Femur (tissue), 1 donor: ENCODE results near the gene COL8A1.
"Not testable (repeated sequence)": the region's sequence is repeated elsewhere in the genome, so short reads cannot be mapped to it uniquely, and the experiment has no call there.

Experiments used
- DNase-seq: peaks from one replicate; pipeline ENCODE4 v3.0.0-alpha.2; 2017

The COL8A1 gene

DNA sequence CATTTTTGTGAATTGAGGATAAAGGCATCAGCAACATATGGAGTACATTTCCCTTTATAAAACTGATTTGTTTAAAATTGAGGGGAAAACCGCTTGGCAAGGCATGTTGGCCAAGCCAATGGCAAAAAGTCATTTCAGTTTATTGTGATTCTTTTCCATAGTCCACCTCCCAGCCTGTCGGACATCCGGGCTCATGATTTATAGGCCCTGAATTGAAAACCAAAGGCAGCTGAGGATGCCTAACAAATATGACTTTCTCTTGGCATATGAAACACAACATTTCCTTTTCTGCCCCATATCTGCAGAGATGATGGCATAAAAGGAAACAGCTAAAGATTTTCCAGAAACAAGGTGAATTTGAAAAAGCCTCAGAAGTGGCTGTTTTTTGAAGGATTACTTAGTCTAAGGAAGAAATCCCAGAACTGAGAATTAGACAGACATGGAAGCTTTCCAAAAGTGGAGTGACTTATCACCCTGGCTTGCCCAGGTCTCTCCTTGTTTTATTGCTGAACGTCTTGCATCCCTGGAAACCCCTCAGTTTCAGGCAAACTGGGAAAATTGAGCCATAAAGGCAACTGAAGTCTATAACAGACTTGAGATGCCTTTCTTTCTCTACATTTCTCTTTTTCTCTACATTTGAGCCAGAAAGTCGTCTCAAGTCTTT, 74.0 kb downstream of the COL8A1 start:
- DNase-seq = peak; percentile 30

DNA sequence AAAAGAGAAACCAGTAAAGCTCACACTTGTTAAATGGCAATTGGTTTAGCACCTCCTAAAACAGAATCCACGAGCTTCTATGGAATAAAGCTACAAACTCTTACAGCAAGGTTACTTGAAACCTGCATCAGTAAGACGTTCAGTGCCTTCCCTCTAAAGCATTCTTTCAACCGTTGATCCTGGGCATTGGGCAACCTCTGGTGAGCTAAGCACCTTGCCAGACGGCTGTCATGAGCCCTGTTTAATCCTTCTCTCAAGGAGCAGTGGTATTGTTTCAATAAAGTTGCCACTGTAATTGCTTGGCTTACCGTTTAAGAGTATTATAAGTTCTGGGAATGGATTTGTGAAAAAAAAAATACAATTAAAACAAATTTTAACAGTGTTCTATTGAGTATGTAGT, 75.0 kb downstream of the COL8A1 start:
- no peak for DNase-seq

DNA sequence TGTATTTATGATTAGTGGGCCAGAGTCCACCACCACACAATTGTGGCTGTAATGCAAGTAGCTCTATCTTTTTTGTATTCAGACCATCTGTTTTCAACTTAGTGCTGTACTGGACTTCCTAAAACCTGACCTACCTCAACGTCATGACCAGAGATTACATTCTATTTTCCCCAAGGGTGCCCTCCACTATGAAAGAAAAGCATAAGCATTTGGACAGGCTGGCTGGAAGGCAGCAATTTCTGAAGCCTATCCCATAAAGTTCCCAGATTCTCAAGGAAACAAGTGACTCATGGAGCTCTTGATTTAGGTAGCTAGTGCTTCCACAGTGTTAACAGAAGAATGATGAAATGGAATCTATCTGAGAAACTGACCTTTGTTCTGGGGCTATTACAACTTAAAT, 75.8 kb downstream of the COL8A1 start:
- DNase-seq = peak; percentile 33

DNA sequence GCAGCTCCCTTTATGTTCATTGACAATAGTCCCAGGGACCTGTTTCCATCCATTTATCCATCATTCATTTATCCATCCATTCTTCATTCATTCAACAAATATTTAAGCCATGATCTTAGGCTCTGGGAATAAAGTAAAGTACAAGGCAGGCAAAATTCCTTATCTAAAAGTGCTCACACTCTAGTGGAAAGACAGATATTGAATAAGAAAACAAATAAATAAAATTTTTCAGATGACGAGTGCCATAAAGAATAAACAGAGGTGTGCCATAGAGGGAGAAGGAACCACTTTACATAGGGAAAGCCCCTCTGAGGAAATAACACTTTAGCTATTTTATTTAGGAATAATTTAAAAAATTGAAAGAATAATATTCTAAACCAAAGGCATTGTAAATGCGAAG, 76.2 kb downstream of the COL8A1 start:
- no peak for DNase-seq

DNA sequence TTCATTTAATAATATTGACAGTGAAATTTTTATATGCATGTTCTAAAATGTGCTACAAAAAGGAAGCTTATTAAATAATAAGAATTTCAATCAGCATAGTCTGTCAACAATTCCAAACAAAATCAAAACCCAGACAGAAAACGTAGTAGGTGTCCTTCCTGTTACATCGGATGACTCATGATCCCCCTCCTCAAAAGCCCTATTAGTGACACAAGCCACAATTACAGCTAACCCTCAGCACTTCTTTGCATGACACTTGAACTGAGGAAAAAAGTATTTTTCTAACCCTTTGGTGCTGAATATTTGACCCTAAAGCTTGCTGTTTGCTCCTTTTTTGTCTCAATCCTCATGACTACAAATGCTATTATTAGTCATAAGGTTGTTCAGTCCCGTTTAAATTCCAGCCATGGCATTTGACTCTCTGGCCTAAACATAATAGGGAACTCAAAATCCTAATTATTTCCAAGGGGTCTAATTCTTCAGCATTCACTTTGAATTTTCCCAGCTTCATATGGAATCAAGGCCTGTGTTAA, 78.1 kb downstream of the COL8A1 start:
- DNase-seq = no peak

DNA sequence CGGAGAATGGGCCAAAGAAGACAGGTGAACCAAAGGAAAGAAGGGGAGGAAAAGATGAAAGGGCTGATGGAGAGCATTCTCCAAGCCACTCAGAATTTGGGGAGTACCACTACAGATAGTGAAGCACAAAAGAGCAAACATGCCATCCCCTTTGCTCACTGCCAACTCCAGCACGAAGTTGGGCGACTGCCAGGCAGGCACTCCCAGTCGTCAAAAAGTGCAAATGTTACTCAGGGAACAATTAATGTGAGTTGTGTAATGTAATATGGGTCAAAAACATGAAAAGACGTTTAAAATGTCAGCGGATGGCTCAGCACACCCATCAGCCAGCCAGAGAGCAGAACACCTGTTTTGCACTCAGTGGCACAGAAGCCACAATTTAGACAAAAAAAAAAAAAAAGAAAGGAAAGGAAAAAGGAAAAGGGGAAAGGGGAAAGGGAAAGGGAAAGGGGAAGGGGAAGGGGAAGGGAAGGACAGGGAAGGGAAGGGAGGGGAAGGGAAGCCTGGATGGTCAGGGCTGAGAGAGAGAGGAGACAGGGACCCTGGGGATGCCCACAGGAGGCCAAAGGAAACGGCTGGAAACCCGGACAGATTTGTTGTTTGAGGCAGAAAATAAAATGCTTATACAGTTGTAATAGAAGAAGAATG, 82.7 kb downstream of the COL8A1 start:
- DNase-seq = no peak

DNA sequence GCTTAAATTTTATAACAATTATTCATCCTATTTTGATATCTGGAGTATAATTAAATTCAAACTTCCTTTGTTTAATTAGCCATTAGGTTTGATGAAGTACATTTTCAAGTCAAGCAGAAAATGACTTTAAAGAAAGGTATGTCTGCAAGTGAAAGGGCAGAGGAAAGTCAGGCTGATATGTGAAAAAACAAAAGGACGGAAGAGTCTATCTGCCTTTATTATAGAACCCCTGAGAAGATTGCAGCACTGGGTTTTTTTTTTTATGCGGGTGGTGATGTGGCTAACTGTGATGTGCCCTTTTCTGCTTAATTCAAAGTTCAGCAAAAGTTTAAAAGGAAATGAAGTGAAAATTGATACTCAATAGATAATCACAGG, 83.2 kb downstream of the COL8A1 start:
- no peak for DNase-seq

DNA sequence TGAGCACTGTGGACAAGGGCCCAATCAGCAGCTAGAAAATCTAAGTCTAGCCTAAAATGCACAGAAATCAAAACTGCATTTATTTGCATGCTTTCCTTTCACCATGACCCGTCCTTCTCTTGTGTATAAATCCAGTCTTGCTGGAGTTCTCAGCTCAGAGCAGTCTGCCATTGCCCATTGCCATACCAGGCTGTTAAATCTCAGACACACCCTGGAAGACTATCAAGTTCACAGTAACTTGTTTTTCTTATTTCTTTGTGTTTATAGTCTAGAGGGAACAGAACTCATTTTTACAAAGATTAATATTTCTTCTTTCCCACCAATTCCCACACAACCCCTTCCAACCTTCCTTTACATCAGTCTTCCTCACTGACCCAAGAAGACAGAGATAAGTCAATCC, 85.9 kb downstream of the COL8A1 start:
- no peak for DNase-seq

DNA sequence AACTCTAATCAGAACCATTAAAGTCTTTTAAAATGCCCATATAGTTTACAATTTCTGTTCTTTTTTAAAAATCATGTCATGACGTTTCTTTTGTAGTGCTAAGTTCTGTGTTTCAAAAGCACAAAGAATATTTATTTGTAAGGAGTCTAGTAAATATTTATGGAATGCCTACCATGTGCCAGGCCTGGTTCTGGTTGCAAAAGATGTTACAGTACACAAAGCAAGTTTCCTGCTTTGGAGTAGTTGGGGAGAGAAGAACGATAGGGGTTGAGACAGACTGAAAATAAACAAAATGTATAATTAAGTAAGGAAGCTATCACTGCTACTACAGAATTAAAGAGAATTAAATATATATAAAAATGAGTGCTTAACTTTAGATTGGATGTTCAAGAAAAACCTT, 92.5 kb downstream of the COL8A1 start:
- DNase-seq = no peak

DNA sequence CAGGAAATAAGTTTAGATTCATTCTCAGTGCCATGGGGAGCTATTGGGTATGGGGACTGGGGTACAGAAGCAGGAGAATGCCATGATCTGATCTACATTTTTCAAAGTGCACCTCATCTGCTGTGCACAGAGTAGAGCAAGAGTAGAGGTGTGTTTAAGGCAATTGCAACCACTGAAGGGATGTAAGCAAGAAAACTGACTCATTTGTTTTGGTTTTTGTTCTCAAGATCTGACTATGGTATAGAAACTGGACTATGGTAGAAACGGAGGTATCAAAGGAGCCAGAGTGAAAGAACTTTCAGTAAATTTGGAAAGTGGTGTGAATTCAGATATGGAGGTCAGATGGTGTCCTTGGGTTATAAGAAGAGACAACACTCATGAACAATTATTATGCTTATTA, 93.1 kb downstream of the COL8A1 start:
- no peak for DNase-seq

DNA sequence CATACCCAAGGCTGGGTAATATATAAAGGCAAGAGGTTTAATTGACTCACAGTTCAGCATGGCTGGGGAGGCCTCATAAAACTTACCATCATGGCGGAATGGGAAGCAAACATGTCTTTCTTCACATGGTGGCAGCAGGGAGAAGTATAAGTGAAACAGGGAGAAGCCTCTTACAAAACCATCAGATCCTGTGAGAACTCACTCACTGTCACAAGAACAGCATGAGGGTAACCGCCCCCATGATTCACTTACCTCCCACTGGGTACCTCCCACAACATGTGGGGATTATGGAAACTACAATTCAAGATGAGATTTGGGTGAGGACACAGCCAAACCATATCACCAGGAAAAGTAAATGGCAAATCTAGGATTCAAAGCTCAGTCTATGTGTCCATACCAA, 102.0 kb downstream of the COL8A1 start:
- DNase-seq = not testable (repeated sequence)

DNA sequence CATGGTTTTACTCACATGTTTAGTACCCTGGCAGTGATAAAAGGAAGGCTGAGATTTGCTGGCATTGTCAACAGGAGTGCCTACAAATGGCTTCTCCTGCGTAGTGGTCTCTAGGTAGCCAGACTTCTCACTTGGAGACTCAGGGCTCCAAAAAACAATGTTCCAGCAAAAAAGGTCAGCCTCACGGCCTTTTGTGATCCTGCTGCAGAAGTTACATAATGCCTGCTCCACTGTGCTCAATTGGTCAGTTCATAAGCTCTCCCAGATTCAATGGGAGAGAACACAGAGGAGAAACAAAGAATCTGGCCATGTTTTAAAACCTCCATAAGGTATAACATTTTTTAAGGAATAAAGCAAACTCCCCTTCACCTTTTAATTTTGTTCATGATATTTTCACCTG, 103.2 kb downstream of the COL8A1 start:
- no peak for DNase-seq

DNA sequence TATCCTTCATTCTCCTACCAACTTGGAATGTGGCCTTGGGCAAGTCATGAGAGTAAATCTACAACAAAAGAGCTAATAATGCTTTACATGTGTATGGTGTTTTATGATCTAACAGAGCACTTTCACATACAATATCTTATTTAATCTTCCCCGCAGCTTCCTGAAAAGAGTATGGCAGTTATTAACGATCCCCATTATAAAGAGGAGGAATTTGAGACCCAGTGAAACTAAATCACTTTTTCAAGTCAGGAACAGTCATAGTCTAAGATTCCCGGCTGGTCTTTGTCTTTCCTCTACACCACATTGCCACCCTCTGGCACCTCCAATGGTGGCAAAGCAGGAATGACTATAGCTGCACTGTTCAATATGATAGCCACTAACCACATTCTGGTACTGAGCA, 109.5 kb downstream of the COL8A1 start:
- no peak for DNase-seq

DNA sequence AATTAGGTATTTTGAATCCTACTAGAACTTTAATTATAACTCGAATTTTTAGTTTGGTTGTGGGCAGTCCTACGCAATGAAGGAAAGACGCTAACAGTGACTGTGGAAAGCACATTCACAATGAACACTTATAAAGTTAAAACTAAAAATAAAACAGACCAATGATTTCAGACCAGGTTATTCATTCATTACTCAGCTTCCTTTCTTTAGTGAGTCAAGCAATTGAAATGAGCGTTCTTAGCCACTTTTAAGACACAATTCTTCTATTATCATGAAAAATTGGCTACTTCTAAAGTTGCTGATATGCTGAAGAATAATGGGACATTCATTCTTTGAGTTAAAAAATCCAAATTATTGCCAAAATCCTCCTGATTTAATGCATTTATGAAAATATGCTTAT, 113.3 kb downstream of the COL8A1 start:
- no peak for DNase-seq

DNA sequence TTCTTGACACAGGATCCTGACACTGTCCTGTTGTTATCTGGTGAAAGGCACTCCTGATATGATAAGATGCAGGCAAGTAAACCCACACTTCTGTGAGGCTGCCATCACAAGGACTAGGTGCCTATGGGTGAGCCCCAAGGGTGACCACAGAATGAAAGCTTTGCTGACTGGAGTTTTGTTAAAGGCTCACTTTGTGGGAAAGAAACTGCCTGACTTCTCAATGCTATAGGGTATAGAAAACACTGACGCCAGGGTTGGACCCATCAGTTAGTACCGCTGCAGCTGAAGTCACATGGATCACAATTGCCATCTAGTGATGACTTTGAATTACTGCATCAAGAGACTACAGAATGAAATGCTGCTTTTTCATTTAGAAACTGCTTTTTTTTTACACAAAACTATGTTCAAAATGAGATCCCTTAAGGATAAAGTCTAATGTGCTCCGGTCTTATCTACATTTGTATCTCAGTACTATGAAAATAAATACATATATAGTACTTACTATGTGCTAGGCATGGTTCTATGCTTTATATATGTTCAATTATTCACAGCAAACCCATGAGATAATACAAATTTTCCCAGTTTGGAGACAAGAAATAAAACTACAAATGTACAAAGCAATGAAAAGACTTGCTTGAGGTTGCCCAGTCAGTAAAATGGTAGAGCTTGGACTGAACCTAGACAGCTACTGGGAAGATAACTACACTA, 115.0 kb downstream of the COL8A1 start:
- peak; percentile 62 for DNase-seq

DNA sequence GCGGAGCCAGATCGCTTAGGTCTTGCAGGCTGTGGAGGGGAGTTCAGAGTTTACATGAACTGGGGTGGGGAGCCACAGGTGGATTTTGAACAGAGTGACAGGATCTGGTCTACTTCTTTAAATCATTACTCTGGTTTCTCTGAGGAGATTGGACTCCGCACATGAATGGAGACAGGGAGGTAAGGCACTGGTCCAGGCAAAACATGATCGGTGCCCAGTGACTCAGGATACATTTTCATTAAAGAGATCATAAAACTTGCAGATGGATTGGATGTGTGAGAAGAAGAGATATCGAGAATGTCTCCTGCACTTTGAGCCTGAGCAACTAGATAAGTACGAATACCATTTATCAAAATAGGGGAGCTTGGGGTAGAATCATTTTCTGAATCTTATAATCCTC, 117.4 kb downstream of the COL8A1 start:
- DNase-seq = no peak

DNA sequence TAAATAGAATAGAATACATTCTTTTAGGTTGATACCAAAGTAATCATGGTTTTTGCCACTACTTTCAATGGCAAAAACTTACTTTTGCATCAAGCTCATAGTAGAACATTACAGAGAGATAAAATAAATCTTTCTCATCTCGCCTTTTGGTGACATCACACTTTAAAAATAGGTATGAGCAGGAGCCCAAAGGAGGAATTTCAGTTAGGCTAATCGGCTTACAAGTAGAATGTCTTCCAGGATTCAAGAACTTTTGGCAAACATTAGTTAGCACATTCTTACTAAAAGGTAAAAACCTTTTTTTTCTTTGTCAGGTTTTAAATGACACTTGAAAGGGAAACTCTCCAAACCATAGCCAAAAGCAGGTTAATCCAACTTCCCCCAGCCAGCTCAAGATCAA, 119.6 kb downstream of the COL8A1 start:
- no peak for DNase-seq

DNA sequence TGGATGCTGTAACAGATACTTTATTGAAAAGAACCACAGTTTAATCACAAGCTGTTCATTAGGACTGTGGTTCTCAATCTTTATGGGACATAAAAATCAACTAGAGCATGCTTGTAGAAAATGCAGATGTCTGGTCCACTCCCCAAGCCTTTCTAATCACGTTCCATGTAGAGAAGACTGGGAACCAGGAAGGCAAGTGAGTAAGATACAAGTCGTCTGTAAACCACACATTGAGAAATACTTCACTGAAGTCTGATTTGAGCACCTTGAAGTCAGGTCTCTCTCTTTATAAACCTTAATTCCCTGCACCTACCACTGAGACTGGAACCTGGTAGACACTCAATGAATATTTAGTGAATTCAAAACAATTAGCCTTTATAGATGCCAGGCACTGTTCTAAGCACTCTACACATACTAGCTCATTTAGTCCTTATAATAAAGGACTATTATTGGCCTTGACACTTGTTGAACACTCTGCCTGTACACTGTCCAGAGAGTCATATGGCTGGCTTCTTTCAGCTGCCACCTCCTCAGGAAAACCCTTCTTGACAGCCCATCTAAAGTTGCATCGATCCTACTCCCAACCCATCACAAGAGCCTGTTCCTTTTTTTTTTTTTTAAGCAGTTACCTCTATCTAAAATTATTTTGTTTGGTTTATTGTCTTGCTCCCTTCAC, 120.2 kb downstream of the COL8A1 start:
- no peak for DNase-seq

DNA sequence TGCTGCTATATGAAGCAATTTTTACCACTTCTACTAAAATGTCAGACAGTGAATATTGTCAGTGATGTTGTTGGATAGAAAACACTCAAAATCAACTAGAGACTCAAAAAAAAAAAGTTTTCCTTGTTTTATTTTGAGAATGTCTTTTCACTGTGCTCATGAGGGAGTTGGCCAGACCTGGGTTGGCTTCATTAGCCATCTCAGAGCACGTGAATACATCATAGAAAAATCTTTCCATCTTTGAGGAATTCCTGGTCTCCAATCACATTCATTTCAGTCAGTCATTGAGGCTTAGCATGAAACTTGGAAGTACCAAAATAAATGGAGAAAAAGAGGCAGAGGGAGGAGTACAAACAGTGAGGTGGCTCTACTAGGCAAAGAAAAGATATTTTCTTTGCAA, 121.6 kb downstream of the COL8A1 start:
- no peak for DNase-seq

DNA sequence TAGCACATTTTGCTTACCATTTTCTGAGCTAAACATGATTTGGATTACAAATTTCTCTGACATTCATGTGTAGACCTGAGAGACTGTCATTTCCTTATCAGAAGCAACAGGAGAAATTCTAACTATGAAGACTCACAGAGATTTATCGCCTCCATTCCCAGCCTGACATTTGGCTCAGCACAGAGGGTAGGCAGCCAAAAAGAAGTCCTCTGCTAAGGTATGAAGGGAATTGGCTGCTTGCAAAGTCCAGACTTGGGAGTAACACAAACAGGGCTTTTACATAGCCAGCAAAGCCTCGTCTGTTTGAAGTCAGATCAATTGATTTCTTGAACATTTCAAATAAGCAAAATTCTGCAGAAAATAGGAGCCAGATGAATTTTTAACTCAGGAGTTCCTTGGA, 122.2 kb downstream of the COL8A1 start:
- peak; percentile 36 for DNase-seq

DNA sequence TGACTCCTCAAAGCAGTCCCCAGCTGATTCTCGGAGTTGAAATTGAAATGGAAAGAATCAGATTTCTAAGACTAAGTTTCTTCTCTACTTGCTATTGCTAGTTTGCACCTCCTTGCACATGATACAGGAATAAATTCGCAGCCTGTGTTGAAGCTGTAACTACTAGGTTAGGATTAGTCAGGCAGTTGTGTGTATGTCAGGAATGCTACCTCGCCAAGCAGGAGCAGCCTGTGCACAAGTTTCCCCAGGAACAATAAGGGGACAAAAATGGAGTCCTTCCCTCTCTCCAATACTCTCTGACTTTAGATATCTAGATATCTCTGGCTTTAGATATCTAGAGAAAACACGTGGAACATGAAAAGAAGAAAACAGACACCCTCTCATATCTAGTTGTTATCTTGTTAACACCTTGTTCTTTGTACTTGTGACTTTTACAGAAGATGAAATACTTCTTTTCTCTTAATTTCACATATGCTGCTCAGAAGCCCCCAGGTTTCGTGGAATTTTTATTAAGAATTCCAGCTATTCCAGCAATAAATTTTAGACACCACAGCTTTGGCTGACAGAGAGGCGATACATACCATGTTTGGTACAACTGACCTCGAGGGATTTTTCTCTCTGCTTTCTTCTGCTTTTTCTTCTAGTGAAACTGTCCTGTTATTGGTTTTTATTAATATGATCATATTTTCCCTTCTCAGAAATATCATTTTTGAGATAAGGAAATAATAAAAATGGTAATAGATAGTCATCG, 123.2 kb downstream of the COL8A1 start:
- DNase-seq = no peak

DNA sequence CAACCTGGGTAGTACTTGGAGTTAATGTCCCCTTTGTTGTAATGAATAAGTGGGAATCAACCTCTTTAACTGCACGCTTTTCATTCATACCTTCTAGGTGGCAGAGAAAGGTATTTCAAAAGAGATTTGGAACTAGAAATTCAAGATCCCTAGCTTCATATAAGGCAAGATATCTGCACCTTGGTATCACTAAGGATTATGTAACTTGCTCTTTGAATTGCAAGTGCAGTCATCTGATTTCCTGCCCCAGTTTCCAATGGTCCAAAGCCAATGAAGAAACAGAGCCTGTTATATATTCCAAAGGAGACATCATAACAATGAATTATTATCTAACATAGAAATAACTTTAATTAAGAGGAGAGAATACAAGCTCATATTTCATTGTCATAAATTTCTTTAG, 124.5 kb downstream of the COL8A1 start:
- DNase-seq = no peak

DNA sequence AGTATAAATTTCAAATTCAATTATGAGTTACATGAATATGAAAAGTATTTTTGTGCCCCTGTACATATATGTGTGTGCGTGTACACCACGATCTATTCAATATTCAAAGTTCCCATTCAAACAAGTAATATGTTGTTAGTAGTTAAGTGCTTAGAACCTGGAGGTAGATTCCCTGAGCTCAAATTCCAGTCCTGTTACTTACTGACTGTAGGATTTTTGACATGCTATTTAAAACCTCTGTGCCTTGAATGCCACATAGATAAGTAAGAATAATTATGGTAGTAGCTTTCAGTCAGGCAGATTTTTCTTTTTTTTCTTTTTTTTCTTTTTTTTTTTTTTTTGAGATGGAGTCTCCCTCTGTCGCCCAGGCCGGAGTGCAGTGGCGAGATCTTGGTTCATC, 126.0 kb downstream of the COL8A1 start:
- DNase-seq = no peak
